ENCODE data around the gene LRRC26.
"Not testable (repeated sequence)": the region's sequence is repeated elsewhere in the genome, so short reads cannot be mapped to it uniquely, and the experiment has no call there.

Gene LRRC26

DNA sequence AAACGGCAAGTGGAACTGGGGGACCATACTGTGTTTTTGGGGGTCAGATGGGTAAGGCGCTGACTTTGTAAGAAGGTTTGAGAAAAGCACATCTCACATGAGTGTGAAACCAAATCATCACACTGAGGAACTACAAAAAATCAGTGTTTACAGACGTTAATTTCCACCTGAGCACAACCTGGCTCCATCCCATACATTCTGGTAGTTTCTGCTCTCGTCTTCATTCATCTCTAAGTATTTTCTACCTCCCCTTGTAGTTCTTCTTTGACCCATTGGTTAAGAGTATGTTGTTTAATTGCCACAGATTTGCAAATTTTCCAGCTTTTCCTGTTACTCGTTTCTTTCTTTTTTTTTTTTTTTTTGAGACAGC lies 46.4 kb downstream of the LRRC26 start:
- no peaks in the 10 kb centered on the region for H3K9me3 ChIP-seq (ENCODE audit: control insufficient read depth in 1 of 2, low read length in 2 of 2)
- no peaks in the 10 kb centered on the region for H3K27me3 ChIP-seq (ENCODE audit: control insufficient read depth in 1 of 2, insufficient read depth in 2 of 2, low read length in 2 of 2)
- H3K36me3 ChIP-seq (ENCODE audit: control insufficient read depth in 1 of 2, insufficient read depth in 2 of 2, low read length in 2 of 2): no peaks in the 10 kb centered on the region
- no peak overlapping the region for H3K9ac ChIP-seq (ENCODE audit: low read depth in 1 of 2, low read length in 2 of 2)
- H3K4me1 ChIP-seq (ENCODE audit: control insufficient read depth in 1 of 2, insufficient read depth in 2 of 2, low read length in 2 of 2): peaks cover 12 to 20% of the 10 kb centered on the region in 2 donors
- no peak overlapping the region for H3K4me3 ChIP-seq (ENCODE audit: low read depth in 1 of 2, low read length in 2 of 2)
- H3K27ac ChIP-seq (ENCODE audit: low read depth, low read length): no peak overlapping the region

DNA sequence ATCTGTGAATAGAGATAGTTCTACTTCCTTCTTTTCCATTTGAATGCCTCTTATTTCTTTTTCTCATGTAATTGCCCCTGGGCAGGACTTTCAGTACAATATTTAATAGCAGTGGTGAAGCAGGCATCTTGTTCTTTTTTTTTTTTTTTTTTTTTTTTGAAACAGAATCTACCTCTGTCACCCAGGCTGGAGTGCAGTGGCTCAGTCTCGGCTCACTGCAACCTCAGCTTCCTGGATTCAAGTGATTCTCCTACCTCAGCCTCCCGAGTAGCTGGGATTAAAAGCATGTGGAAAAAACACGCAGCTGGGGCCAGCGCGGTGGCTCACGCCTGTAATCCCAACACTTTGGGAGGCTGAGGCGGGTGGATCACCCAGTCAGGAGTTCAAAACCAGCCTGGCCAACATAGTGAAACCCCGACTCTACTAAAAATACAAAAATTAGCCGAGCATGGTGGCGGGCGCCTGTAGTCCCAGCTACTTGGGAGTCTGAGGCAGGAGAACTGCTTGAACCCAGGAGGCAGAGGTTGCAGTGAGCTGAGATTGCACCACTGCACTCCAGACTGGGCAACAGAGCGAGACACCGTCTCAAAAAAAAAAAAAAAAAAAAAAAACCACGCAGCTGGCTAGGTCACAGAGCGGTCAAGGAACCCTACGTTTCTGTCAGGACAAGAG lies 46.9 kb downstream of the LRRC26 start:
- not testable (repeated sequence) for H3K27ac ChIP-seq (ENCODE audit: low read depth, low read length); H3K9me3 ChIP-seq (ENCODE audit: control insufficient read depth in 1 of 2, low read length in 2 of 2); H3K9ac ChIP-seq (ENCODE audit: low read depth in 1 of 2, low read length in 2 of 2); H3K27me3 ChIP-seq (ENCODE audit: control insufficient read depth in 1 of 2, insufficient read depth in 2 of 2, low read length in 2 of 2); H3K36me3 ChIP-seq (ENCODE audit: control insufficient read depth in 1 of 2, insufficient read depth in 2 of 2, low read length in 2 of 2); H3K4me3 ChIP-seq (ENCODE audit: low read depth in 1 of 2, low read length in 2 of 2)
- peaks cover 7 to 15% of the 10 kb centered on the region in 2 donors for H3K4me1 ChIP-seq (ENCODE audit: control insufficient read depth in 1 of 2, insufficient read depth in 2 of 2, low read length in 2 of 2)

DNA sequence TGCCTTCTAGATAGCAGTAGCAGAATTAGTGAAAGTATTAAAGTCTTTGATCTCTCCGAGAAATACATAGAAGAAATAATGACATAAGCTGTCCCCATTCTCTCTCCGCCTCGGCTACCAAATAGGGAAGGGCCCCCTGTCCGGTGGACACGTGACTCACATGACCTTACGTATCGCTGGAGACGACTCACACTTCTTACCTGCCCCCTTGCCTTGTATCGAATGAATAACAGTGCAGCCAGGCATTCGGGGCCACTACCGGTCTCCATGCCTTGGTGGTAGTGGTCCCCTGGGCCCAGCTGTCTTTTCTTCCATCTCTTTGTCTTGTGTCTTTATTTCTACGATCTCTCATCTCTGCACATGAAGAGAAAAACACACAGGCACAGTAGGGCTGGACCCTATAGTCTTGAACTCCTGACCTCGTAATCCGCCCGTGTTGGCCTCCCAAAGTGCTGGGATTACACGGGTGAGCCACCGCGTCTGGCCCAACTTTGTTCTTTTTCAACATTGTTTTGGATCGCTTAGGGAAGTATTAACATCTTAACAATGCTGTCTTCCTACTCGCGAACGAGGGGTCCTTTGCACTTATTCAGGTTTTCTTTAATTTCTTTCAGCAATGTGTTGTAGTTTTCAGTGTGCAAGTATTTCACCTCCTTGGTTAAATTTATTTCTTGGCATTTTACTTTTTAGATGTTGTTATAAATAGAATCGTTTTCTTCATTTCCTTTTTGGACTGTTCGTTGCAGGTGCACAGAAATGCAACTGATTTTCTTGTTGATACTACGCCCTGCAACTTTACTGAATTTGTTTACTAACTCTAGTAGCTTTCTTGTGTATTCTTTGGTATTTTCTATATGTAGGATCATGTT lies 47.7 kb downstream of the LRRC26 start:
- not testable (repeated sequence) for H3K27me3 ChIP-seq (ENCODE audit: control insufficient read depth in 1 of 2, insufficient read depth in 2 of 2, low read length in 2 of 2); H3K27ac ChIP-seq (ENCODE audit: low read depth, low read length); H3K36me3 ChIP-seq (ENCODE audit: control insufficient read depth in 1 of 2, insufficient read depth in 2 of 2, low read length in 2 of 2); H3K9me3 ChIP-seq (ENCODE audit: control insufficient read depth in 1 of 2, low read length in 2 of 2); H3K4me3 ChIP-seq (ENCODE audit: low read depth in 1 of 2, low read length in 2 of 2); H3K9ac ChIP-seq (ENCODE audit: low read depth in 1 of 2, low read length in 2 of 2); H3K4me1 ChIP-seq (ENCODE audit: control insufficient read depth in 1 of 2, insufficient read depth in 2 of 2, low read length in 2 of 2)

All from duodenal mucosa (tissue), 2 donors.